ENCODE measurements around the gene TMEM178A. TPM values are rescaled to one million over a fixed set of nuclear protein-coding genes. Genes with fewer than 3 reads are reported as not detected.

TMEM178A gene
- total and polyA plus RNA-seq, 8 donors, result 0.34 to 5.8 (median 0.80) TPM

DNA sequence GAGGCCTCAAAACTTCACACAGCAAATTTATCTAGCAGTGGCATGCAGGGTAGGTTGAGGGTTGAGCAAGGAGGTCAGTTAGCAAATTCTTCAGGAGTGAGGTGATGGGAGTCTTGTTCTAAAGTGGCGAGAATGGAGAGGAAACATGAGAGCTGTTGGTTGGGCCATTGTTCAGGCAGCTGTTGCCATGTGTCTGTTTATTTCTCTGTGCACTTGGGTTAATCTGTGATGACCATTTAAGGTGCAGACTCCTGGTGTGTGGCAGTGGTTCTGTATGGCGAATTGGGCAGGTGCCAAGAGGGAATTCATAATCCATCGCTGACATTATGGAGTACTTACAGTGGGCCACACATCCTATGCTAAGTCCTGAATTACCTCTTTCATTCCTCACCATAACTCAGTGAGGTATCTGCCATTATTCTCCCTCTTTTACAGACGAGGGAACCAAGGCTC, 30.4 kb downstream of the TMEM178A start:
- Histone ChIP-seq H3K27ac (no peak overlapping the region), H3K36me3 (no peaks in the 10 kb centered on the region), H3K27me3 (no peaks in the 10 kb centered on the region), H3K4me3 (no peak overlapping the region), H3K9me3 (no peaks in the 10 kb centered on the region), H3K4me1 (peaks cover 0 to 7% (median 0%) of the 10 kb centered on the region in 3 donors)
- DNase-seq (no peak), FAIRE-seq (no peak), ATAC-seq (no peak)
- 77 to 87% methylated on average over 4 of the region's 4 CpGs for WGBS, 2 donors
- TF ChIP-seq CTCF (IDR thresholded peaks at IDR 0.05), result no peak
- intact Hi-C loops (cut with DNase I), result loop anchor here in 1 of 3 donors (10.0 kb wide), 1 partner anchor 101 kb away; no protein-coding TSS in a partner anchor

DNA sequence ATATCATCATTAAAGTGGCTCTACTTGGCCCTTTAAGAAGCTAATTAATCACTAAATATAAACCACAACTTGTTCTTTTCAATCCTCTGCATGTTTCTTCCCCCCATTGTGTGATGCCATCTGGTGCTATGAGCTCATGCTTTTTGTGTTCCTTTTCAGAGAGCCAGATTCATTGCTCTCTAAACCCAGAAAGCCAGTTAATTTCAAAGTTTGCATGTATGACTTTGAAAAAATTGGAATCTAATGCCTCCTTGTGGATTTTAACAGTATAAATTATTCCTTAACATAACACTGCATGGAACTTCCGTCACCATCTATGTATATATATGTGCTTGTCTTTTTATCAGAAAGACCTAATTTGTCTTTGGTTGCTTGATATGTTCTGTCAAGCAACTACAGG, 31.1 kb downstream of the TMEM178A start:
- intact Hi-C loops (cut with DNase I), result loop anchor here in 1 of 3 donors (10.0 kb wide), 1 partner anchor 102 kb away; no protein-coding TSS in a partner anchor
- H3K4me3 ChIP-seq, result no peak overlapping the region
- H3K4me1 ChIP-seq, result peaks cover 0 to 7% (median 0%) of the 10 kb centered on the region in 3 donors
- peak in 3 of 4 donors; percentile 11 to 16 (median 12) for TF ChIP-seq CTCF (IDR thresholded peaks at IDR 0.05)
- FAIRE-seq (no peak), DNase-seq (no peak), ATAC-seq (peak; percentile 67 to 81 (median 78))
- no peaks in the 10 kb centered on the region for H3K9me3 ChIP-seq
- H3K27me3 ChIP-seq, result no peaks in the 10 kb centered on the region
- H3K36me3 ChIP-seq, result no peaks in the 10 kb centered on the region
- WGBS, 2 donors, result 19 to 27% methylated on average over 1 of the region's 1 CpG
- no peak overlapping the region for H3K27ac ChIP-seq

DNA sequence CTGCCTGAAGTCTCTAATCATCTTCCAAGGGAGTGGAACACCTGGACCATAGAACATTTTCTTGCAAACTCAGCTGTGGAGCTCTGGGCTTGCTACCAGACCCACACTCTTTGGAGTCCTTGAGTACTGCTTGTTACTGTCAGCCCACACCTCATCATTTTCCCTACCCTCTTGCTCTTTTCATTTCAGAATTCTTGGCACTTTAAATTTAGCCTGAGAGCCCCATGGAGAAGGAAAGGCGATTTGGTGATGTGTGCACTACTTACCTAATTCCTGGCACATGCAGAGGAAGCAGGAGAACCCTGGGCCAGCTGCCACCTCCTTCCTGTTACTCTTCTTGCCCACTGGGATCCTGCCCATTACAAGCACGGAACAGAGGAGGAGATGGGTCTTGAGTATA, 31.7 kb downstream of the TMEM178A start:
- FAIRE-seq, result no peak
- Histone ChIP-seq H3K36me3 (no peaks in the 10 kb centered on the region), H3K27ac (no peak overlapping the region), H3K27me3 (no peaks in the 10 kb centered on the region), H3K9me3 (no peaks in the 10 kb centered on the region), H3K4me3 (no peak overlapping the region), H3K4me1 (peaks cover 0 to 7% (median 0%) of the 10 kb centered on the region in 3 donors)
- no peak for DNase-seq
- no peak for TF ChIP-seq CTCF (IDR thresholded peaks at IDR 0.05)
- ATAC-seq, result peak in 2 of 4 donors; percentile 14 to 28
- intact Hi-C loops (cut with DNase I), result loop anchor here in 1 of 3 donors (10.0 kb wide), 1 partner anchor 103 kb away; no protein-coding TSS in a partner anchor
- 41 to 54% methylated on average over 2 of the region's 2 CpGs for WGBS, 2 donors

- WGBS, 2 donors, result 96 to 97% methylated on average over 1 of the region's 1 CpG
- Histone ChIP-seq H3K9me3 (no peaks in the 10 kb centered on the region), H3K36me3 (no peaks in the 10 kb centered on the region), H3K4me1 (peaks cover 0 to 7% (median 0%) of the 10 kb centered on the region in 3 donors), H3K27me3 (no peaks in the 10 kb centered on the region), H3K27ac (no peak overlapping the region), H3K4me3 (no peak overlapping the region)
- intact Hi-C loops (cut with DNase I), result no loop called here
- no peak for TF ChIP-seq CTCF (IDR thresholded peaks at IDR 0.05)
- DNase-seq, result no peak
- no peak for FAIRE-seq
- no peak for ATAC-seq
Observed at GRCh38 chr2:39701137-39701536, 35.4 kb downstream of the TMEM178A start.

DNA sequence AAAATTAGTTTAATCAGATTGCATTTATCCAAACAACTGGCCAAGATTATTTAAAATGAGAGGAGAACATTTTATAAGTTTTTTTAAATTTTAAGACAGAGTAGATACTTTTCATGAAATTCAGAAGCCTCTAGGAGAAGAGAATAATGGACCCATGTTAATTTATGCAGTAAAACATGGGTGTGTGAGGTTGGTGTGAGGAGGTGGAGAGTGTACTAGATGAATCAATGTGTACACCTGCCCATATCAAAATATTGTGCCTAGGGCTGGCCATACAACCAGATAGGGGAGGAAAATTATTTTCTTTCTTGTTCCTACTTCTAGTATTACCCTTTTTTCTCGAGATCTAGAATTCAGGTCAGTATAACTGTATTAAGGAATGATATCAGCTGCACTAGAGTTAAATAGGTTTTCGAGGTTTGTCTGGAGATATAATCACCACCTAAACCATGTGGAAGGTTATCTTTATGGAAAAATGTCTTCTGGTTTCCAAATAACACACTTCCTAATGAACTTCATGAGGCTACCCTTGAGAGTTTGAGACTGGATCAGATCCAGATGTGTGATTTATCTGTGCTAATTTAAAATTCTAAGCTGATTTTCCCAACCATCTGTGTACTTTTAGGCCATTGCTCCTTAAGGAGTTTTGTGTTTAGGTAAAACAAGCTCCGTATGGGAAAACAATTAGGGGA, 37.6 kb downstream of the TMEM178A start:
- no peak for TF ChIP-seq CTCF (IDR thresholded peaks at IDR 0.05)
- H3K9me3 ChIP-seq, result no peaks in the 10 kb centered on the region
- 79 to 82% methylated on average over 3 of the region's 3 CpGs for WGBS, 2 donors
- no peak for DNase-seq
- ATAC-seq, result no peak
- no peak for FAIRE-seq
- no peak overlapping the region for H3K4me3 ChIP-seq
- intact Hi-C loops (cut with DNase I), result no loop called here
- no peaks in the 10 kb centered on the region for H3K27me3 ChIP-seq
- H3K36me3 ChIP-seq, result no peaks in the 10 kb centered on the region
- H3K4me1 ChIP-seq, result no peaks in the 10 kb centered on the region
- no peak overlapping the region for H3K27ac ChIP-seq
